Parathyroid adenoma (tissue), 2 donors: ENCODE data around the gene PARD6B.

Experiments used
- H2AFZ ChIP-seq: fragments of 300-600 bp; sonication (generic); one replicate; pipeline ENCODE4 v1.7.0; 2017; ENCODE audit warnings: antibody characterized with exemption, mild to moderate bottlenecking
- H3K27ac ChIP-seq: fragments of 300-600 bp; sonication (generic); one replicate; pipeline ENCODE4 v1.7.0; 2017
- H3K27me3 ChIP-seq: fragments of 300-600 bp; sonication (generic); one replicate; pipeline ENCODE4 v1.7.0; 2017; ENCODE audit warnings: low read length; ENCODE audit not compliant: control insufficient read depth, insufficient read depth
- H3K36me3 ChIP-seq: fragments of 300-600 bp; sonication (generic); one replicate; pipeline ENCODE4 v1.7.0; 2017; ENCODE audit warnings: low read length; ENCODE audit not compliant: control insufficient read depth, insufficient read depth
- H3K4me1 ChIP-seq: fragments of 300-600 bp; sonication (generic); one replicate; pipeline ENCODE4 v1.7.0; 2017; ENCODE audit warnings: control low read depth
- H3K4me2 ChIP-seq: fragments of 300-600 bp; sonication (generic); one replicate; pipeline ENCODE4 v1.7.0; 2017; ENCODE audit warnings: low read length
- H3K4me3 ChIP-seq: fragments of 300-600 bp; sonication (generic); one replicate; pipeline ENCODE4 v1.7.0; 2017; ENCODE audit warnings: low read depth, low read length
- H3K79me2 ChIP-seq: fragments of 300-600 bp; sonication (generic); one replicate; pipeline ENCODE4 v1.7.0; 2017; ENCODE audit warnings: control low read depth
- H3K9ac ChIP-seq: fragments of 300-600 bp; sonication (generic); one replicate; pipeline ENCODE4 v1.7.0; 2017; ENCODE audit warnings: mild to moderate bottlenecking
- H3K9me3 ChIP-seq: fragments of 300-600 bp; sonication (generic); one replicate; pipeline ENCODE4 v1.7.0; 2017; ENCODE audit warnings: low read length; ENCODE audit not compliant: control insufficient read depth
- CTCF ChIP-seq: fragments of 300-600 bp; sonication (generic); IDR thresholded peaks from one replicate; pipeline ENCODE4 v1.7.0; 2017; ENCODE audit warnings: antibody characterized with exemption, mild to moderate bottlenecking
- donor health status: primary hyperparathyroidism.

The PARD6B gene

GRCh38 chr20:50756447-50756846, 25.1 kb downstream of the PARD6B start:
- H3K27me3 ChIP-seq: no peaks in the 10 kb centered on the region
- no peak overlapping the region for H2AFZ ChIP-seq
- H3K4me3 ChIP-seq: no peak overlapping the region
- peaks cover 4% of the 10 kb centered on the region for H3K4me1 ChIP-seq
- no peaks in the 10 kb centered on the region for H3K79me2 ChIP-seq
- no peak for TF ChIP-seq CTCF
- no peak overlapping the region for H3K9ac ChIP-seq
- H3K36me3 ChIP-seq: no peaks in the 10 kb centered on the region
- no peak overlapping the region for H3K27ac ChIP-seq
- H3K4me2 ChIP-seq: no peak overlapping the region
- no peaks in the 10 kb centered on the region for H3K9me3 ChIP-seq

GRCh38 chr20:50758469-50758868, 27.1 kb downstream of the PARD6B start:
- Histone ChIP-seq H3K4me3 (no peak overlapping the region), H3K27ac (no peak overlapping the region), H3K9me3 (no peaks in the 10 kb centered on the region), H2AFZ (no peak overlapping the region), H3K79me2 (no peaks in the 10 kb centered on the region), H3K4me2 (no peak overlapping the region), H3K36me3 (no peaks in the 10 kb centered on the region), H3K4me1 (peaks cover 16% of the 10 kb centered on the region), H3K27me3 (no peaks in the 10 kb centered on the region), H3K9ac (no peak overlapping the region)
- TF ChIP-seq CTCF: no peak

- no peak for TF ChIP-seq CTCF
- no peak overlapping the region for H3K4me2 ChIP-seq
- H3K27me3 ChIP-seq: no peaks in the 10 kb centered on the region
- no peaks in the 10 kb centered on the region for H3K9me3 ChIP-seq
- H3K27ac ChIP-seq: no peak overlapping the region
- no peaks in the 10 kb centered on the region for H3K79me2 ChIP-seq
- no peak overlapping the region for H3K4me3 ChIP-seq
- peaks cover 19% of the 10 kb centered on the region for H3K4me1 ChIP-seq
- no peak overlapping the region for H2AFZ ChIP-seq
- H3K9ac ChIP-seq: no peak overlapping the region
- no peaks in the 10 kb centered on the region for H3K36me3 ChIP-seq
Observed at GRCh38 chr20:50758992-50759391, 27.6 kb downstream of the PARD6B start.

GRCh38 chr20:50759678-50760077, 28.3 kb downstream of the PARD6B start:
- H3K4me1 ChIP-seq: peaks cover 19% of the 10 kb centered on the region
- H3K4me3 ChIP-seq: no peak overlapping the region
- H3K9ac ChIP-seq: no peak overlapping the region
- no peaks in the 10 kb centered on the region for H3K27me3 ChIP-seq
- no peak overlapping the region for H3K4me2 ChIP-seq
- no peaks in the 10 kb centered on the region for H3K79me2 ChIP-seq
- H2AFZ ChIP-seq: no peak overlapping the region
- H3K9me3 ChIP-seq: no peaks in the 10 kb centered on the region
- H3K36me3 ChIP-seq: no peaks in the 10 kb centered on the region
- no peak for TF ChIP-seq CTCF
- no peak overlapping the region for H3K27ac ChIP-seq

- no peaks in the 10 kb centered on the region for H3K79me2 ChIP-seq
- no peak for TF ChIP-seq CTCF
- H3K9me3 ChIP-seq: no peaks in the 10 kb centered on the region
- peak overlapping the region; percentile 58 for H3K4me2 ChIP-seq
- no peaks in the 10 kb centered on the region for H3K27me3 ChIP-seq
- H3K36me3 ChIP-seq: no peaks in the 10 kb centered on the region
- peak overlapping the region; percentile 26 for H3K4me3 ChIP-seq
- peaks cover 19% of the 10 kb centered on the region for H3K4me1 ChIP-seq
- H2AFZ ChIP-seq: peak overlapping the region; percentile 77
- no peak overlapping the region for H3K9ac ChIP-seq
- peak overlapping the region; percentile 82 for H3K27ac ChIP-seq
Observed at GRCh38 chr20:50762045-50762422, 30.7 kb downstream of the PARD6B start.
